HEK293 (cell line): ENCODE measurements around the gene POLK.
"Not testable (repeated sequence)": the region's sequence is repeated elsewhere in the genome, so short reads cannot be mapped to it uniquely, and the experiment has no call there.

Source experiments
- CTCF ChIA-PET: fragments of 350-600 bp; formaldehyde crosslinking; extraction: SDS; loops from one replicate; lab custom pipeline; 2021; ENCODE audit warnings: antibody characterized with exemption; lab: Yijun Ruan, JAX
- POLR2A ChIA-PET: fragments of 300-600 bp; formaldehyde crosslinking; extraction: SDS; loops from one replicate; lab custom pipeline; 2020; ENCODE audit warnings: antibody characterized with exemption, inconsistent platforms; lab: Yijun Ruan, JAX
- H3K27ac ChIP-seq: fragments of 200-500 bp; sonication (Bioruptor generic); 2 replicates; pipeline ENCODE4 v1.5.1; 2014; ENCODE audit warnings: low read depth, low read length, control low read depth, inconsistent platforms; ENCODE audit errors: extremely low read depth
- H3K36me3 ChIP-seq, 2 experiments: fragments of 200-500 bp in 1 of 2; sonication (Bioruptor generic) in 1 of 2; 1 replicate in 1 of 2; 2 replicates in 1 of 2; pipeline ENCODE4 v1.5.1; 2014 to 2017; ENCODE audit warnings: inconsistent platforms in 2 of 2, low read length in 2 of 2; ENCODE audit not compliant: control insufficient read depth in 2 of 2, insufficient read depth in 1 of 2
- H3K4me1 ChIP-seq: fragments of 200-500 bp; sonication (Bioruptor generic); 2 replicates; pipeline ENCODE4 v1.5.1; 2014; ENCODE audit warnings: mild to moderate bottlenecking, low read length, inconsistent platforms; ENCODE audit not compliant: control insufficient read depth, insufficient read depth
- H3K4me3 ChIP-seq: 2 replicates; pipeline ENCODE4 v1.5.1; 2011; ENCODE audit warnings: low read depth, mild to moderate bottlenecking, control low read depth, low read length, moderate library complexity
- H3K9me3 ChIP-seq: fragments of 200-500 bp; sonication (Bioruptor generic); 2 replicates; pipeline ENCODE4 v1.5.1; 2014; ENCODE audit warnings: low read depth, low read length, inconsistent platforms; ENCODE audit not compliant: control insufficient read depth, insufficient read depth
- FEZF1 ChIP-seq: fragments of 450-650 bp; formaldehyde crosslinking; IDR thresholded peaks from 2 replicates; pipeline ENCODE4 v1.5.1; 2016; ENCODE audit warnings: missing biosample characterization, missing genetic modification characterization
- GLIS1 ChIP-seq: fragments of 450-650 bp; formaldehyde crosslinking; IDR thresholded peaks from 2 replicates; pipeline ENCODE4 v1.5.1; 2016; ENCODE audit warnings: missing biosample characterization, missing genetic modification characterization
- IKZF3 ChIP-seq: fragments of 450-650 bp; IDR thresholded peaks from 2 replicates; pipeline ENCODE4 v1.5.0; 2018; ENCODE audit warnings: missing biosample characterization, mild to moderate bottlenecking, missing genetic modification characterization, moderate library complexity
- KLF1 ChIP-seq: fragments of 450-650 bp; formaldehyde crosslinking; IDR thresholded peaks from 2 replicates; pipeline ENCODE4 v1.5.1; 2016; ENCODE audit warnings: missing biosample characterization, missing genetic modification characterization
- MZF1 ChIP-seq: fragments of 450-650 bp; formaldehyde crosslinking; IDR thresholded peaks from 2 replicates; pipeline ENCODE4 v1.5.1; 2017; ENCODE audit warnings: missing biosample characterization, missing genetic modification characterization, borderline replicate concordance
- OSR2 ChIP-seq: fragments of 450-650 bp; formaldehyde crosslinking; IDR thresholded peaks from 2 replicates; pipeline ENCODE4 v1.5.1; 2016; ENCODE audit warnings: missing biosample characterization, missing genetic modification characterization
- SCRT1 ChIP-seq: fragments of 450-650 bp; formaldehyde crosslinking; IDR thresholded peaks from 2 replicates; pipeline ENCODE4 v1.5.1; 2016; ENCODE audit warnings: missing biosample characterization, missing genetic modification characterization, borderline replicate concordance
- SCRT2 ChIP-seq: fragments of 450-650 bp; formaldehyde crosslinking; IDR thresholded peaks from 2 replicates; pipeline ENCODE4 v1.5.1; 2016; ENCODE audit warnings: missing biosample characterization, missing genetic modification characterization
- SP7 ChIP-seq: fragments of 450-650 bp; formaldehyde crosslinking; IDR thresholded peaks from 2 replicates; pipeline ENCODE4 v1.5.1; 2016; ENCODE audit warnings: missing biosample characterization, missing genetic modification characterization
- WT1 ChIP-seq: fragments of 450-650 bp; formaldehyde crosslinking; IDR thresholded peaks from 2 replicates; pipeline ENCODE4 v1.5.1; 2016; ENCODE audit warnings: missing biosample characterization, missing genetic modification characterization
- ZBTB48 ChIP-seq: fragments of 450-650 bp; formaldehyde crosslinking; IDR thresholded peaks from 2 replicates; pipeline ENCODE4 v1.5.1; 2016; ENCODE audit warnings: missing biosample characterization, missing genetic modification characterization
- ZIC2 ChIP-seq: fragments of 450-650 bp; formaldehyde crosslinking; IDR thresholded peaks from 2 replicates; pipeline ENCODE4 v1.5.1; 2016; ENCODE audit warnings: missing biosample characterization, missing genetic modification characterization
- ZNF596 ChIP-seq: fragments of 450-650 bp; IDR thresholded peaks from 2 replicates; pipeline ENCODE4 v1.5.0; 2018; ENCODE audit warnings: missing biosample characterization, mild to moderate bottlenecking, missing genetic modification characterization, moderate library complexity
- ZNF629 ChIP-seq: fragments of 450-650 bp; formaldehyde crosslinking; IDR thresholded peaks from 2 replicates; pipeline ENCODE4 v1.5.1; 2017; ENCODE audit warnings: missing biosample characterization, missing genetic modification characterization
- ZNF843 ChIP-seq: fragments of 450-650 bp; formaldehyde crosslinking; IDR thresholded peaks from 2 replicates; pipeline ENCODE4 v1.5.1; 2016; ENCODE audit warnings: missing biosample characterization, missing genetic modification characterization
- ZSCAN30 ChIP-seq: fragments of 450-650 bp; IDR thresholded peaks from 2 replicates; pipeline ENCODE4 v1.5.1; 2018; ENCODE audit warnings: missing biosample characterization, mild to moderate bottlenecking, missing genetic modification characterization, moderate library complexity
- ZXDB ChIP-seq: fragments of 450-650 bp; formaldehyde crosslinking; IDR thresholded peaks from 2 replicates; pipeline ENCODE4 v1.5.1; 2016; ENCODE audit warnings: missing biosample characterization, missing genetic modification characterization
- TF ChIP-seq, protein P1 (sequence below): fragments of 450-650 bp; formaldehyde crosslinking; IDR thresholded peaks from 2 replicates; pipeline ENCODE4 v1.5.1; 2017; ENCODE audit warnings: missing biosample characterization, missing genetic modification characterization
- TF ChIP-seq, protein P2 (sequence below): fragments of 450-650 bp; IDR thresholded peaks from 2 replicates; pipeline ENCODE4 v1.5.1; 2018; ENCODE audit warnings: missing biosample characterization, mild to moderate bottlenecking, missing genetic modification characterization
- TF ChIP-seq, protein P3 (sequence below): fragments of 450-650 bp; formaldehyde crosslinking; IDR thresholded peaks from 2 replicates; pipeline ENCODE4 v1.5.1; 2016; ENCODE audit warnings: missing biosample characterization, missing genetic modification characterization
- TF ChIP-seq, protein P4 (sequence below): fragments of 450-650 bp; formaldehyde crosslinking; conservative IDR thresholded peaks from 2 replicates; pipeline ENCODE4 v1.5.1; 2016; ENCODE audit warnings: low read depth, missing biosample characterization, missing genetic modification characterization
- TF ChIP-seq, protein P5 (sequence below): fragments of 450-650 bp; formaldehyde crosslinking; IDR thresholded peaks from 2 replicates; pipeline ENCODE4 v1.5.1; 2016; ENCODE audit warnings: missing biosample characterization, missing genetic modification characterization
- TF ChIP-seq, protein P6 (sequence below): fragments of 450-650 bp; formaldehyde crosslinking; IDR thresholded peaks from 2 replicates; pipeline ENCODE4 v1.5.1; 2016; ENCODE audit warnings: missing biosample characterization, missing genetic modification characterization

POLK gene

DNA sequence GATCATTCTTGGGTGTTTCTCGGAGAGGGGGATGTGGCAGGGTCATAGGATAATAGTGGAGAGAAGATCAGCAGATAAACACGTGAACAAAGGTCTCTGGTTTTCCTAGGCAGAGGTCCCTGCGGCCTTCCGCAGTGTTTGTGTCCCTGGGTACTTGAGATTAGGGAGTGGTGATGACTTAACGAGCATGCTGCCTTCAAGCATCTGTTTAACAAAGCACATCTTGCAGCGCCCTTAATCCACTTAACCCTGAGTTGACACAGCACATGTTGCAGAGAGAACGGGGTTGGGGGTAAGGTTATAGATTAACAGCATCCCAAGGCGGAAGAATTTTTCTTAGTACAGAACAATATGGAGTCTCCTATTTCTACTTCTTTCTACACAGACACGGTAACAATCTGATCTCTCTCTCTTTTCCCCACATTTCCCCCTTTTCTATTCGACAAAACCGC lies 99.2 kb downstream of the POLK start:
- H3K9me3 ChIP-seq, CTCF ChIA-PET, H3K36me3 ChIP-seq, H3K27ac ChIP-seq, H3K4me3 ChIP-seq, POLR2A ChIA-PET: not testable (repeated sequence)
- peaks cover 14% of the 10 kb centered on the region for H3K4me1 ChIP-seq
- TF ChIP-seq, protein P1, sequence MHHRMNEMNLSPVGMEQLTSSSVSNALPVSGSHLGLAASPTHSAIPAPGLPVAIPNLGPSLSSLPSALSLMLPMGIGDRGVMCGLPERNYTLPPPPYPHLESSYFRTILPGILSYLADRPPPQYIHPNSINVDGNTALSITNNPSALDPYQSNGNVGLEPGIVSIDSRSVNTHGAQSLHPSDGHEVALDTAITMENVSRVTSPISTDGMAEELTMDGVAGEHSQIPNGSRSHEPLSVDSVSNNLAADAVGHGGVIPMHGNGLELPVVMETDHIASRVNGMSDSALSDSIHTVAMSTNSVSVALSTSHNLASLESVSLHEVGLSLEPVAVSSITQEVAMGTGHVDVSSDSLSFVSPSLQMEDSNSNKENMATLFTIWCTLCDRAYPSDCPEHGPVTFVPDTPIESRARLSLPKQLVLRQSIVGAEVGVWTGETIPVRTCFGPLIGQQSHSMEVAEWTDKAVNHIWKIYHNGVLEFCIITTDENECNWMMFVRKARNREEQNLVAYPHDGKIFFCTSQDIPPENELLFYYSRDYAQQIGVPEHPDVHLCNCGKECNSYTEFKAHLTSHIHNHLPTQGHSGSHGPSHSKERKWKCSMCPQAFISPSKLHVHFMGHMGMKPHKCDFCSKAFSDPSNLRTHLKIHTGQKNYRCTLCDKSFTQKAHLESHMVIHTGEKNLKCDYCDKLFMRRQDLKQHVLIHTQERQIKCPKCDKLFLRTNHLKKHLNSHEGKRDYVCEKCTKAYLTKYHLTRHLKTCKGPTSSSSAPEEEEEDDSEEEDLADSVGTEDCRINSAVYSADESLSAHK: 0 out of 2 replicates have a peak, but pooled peaks have one; percentile 28
- TF ChIP-seq ZIC2 (tag by site-specific recombination) (0 out of 2 replicates have a peak, but pooled peaks have one; percentile 26), GLIS1 (tag by site-specific recombination) (peak; percentile 43), ZNF629 (tag by site-specific recombination) (0 out of 2 replicates have a peak, but pooled peaks have one; percentile 24), SCRT2 (tag by site-specific recombination) (peak; percentile 54), KLF1 (tag by site-specific recombination) (peak; percentile 94), MZF1 (tag by site-specific recombination) (peak; percentile 57; the same call in 1 of the 2 replicates), SP7 (tag by site-specific recombination) (peak; percentile 61; the same call in 1 of the 2 replicates), ZBTB48 (tag by site-specific recombination) (peak; percentile 72), ZSCAN30 (tag by site-specific recombination) (0 out of 2 replicates have a peak, but pooled peaks have one; percentile 23), IKZF3 (tag by site-specific recombination) (peak; percentile 71), FEZF1 (tag by site-specific recombination) (peak; percentile 28; the same call in 1 of the 2 replicates), ZXDB (tag by site-specific recombination) (peak; percentile 49), ZNF843 (tag by site-specific recombination) (0 out of 2 replicates have a peak, but pooled peaks have one; percentile 51), WT1 (tag by site-specific recombination) (peak; percentile 99), ZNF596 (peak; percentile 49; the same call in 1 of the 2 replicates), SCRT1 (peak; percentile 72; the same call in 1 of the 2 replicates), OSR2 (tag by site-specific recombination) (peak; percentile 75)
- TF ChIP-seq, protein P2, sequence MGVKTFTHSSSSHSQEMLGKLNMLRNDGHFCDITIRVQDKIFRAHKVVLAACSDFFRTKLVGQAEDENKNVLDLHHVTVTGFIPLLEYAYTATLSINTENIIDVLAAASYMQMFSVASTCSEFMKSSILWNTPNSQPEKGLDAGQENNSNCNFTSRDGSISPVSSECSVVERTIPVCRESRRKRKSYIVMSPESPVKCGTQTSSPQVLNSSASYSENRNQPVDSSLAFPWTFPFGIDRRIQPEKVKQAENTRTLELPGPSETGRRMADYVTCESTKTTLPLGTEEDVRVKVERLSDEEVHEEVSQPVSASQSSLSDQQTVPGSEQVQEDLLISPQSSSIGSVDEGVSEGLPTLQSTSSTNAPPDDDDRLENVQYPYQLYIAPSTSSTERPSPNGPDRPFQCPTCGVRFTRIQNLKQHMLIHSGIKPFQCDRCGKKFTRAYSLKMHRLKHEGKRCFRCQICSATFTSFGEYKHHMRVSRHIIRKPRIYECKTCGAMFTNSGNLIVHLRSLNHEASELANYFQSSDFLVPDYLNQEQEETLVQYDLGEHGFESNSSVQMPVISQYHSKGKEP (tag by site-specific recombination): peak; percentile 62; the same call in 1 of the 2 replicates
- TF ChIP-seq, protein P3, sequence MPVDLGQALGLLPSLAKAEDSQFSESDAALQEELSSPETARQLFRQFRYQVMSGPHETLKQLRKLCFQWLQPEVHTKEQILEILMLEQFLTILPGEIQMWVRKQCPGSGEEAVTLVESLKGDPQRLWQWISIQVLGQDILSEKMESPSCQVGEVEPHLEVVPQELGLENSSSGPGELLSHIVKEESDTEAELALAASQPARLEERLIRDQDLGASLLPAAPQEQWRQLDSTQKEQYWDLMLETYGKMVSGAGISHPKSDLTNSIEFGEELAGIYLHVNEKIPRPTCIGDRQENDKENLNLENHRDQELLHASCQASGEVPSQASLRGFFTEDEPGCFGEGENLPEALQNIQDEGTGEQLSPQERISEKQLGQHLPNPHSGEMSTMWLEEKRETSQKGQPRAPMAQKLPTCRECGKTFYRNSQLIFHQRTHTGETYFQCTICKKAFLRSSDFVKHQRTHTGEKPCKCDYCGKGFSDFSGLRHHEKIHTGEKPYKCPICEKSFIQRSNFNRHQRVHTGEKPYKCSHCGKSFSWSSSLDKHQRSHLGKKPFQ (tag by site-specific recombination): peak; percentile 18; the same call in 1 of the 2 replicates
- TF ChIP-seq, protein P4, sequence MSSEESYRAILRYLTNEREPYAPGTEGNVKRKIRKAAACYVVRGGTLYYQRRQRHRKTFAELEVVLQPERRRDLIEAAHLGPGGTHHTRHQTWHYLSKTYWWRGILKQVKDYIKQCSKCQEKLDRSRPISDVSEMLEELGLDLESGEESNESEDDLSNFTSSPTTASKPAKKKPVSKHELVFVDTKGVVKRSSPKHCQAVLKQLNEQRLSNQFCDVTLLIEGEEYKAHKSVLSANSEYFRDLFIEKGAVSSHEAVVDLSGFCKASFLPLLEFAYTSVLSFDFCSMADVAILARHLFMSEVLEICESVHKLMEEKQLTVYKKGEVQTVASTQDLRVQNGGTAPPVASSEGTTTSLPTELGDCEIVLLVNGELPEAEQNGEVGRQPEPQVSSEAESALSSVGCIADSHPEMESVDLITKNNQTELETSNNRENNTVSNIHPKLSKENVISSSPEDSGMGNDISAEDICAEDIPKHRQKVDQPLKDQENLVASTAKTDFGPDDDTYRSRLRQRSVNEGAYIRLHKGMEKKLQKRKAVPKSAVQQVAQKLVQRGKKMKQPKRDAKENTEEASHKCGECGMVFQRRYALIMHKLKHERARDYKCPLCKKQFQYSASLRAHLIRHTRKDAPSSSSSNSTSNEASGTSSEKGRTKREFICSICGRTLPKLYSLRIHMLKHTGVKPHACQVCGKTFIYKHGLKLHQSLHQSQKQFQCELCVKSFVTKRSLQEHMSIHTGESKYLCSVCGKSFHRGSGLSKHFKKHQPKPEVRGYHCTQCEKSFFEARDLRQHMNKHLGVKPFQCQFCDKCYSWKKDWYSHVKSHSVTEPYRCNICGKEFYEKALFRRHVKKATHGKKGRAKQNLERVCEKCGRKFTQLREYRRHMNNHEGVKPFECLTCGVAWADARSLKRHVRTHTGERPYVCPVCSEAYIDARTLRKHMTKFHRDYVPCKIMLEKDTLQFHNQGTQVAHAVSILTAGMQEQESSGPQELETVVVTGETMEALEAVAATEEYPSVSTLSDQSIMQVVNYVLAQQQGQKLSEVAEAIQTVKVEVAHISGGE (tag by site-specific recombination): 0 out of 2 replicates have a peak, but pooled peaks have one; percentile 28
- TF ChIP-seq, protein P5, sequence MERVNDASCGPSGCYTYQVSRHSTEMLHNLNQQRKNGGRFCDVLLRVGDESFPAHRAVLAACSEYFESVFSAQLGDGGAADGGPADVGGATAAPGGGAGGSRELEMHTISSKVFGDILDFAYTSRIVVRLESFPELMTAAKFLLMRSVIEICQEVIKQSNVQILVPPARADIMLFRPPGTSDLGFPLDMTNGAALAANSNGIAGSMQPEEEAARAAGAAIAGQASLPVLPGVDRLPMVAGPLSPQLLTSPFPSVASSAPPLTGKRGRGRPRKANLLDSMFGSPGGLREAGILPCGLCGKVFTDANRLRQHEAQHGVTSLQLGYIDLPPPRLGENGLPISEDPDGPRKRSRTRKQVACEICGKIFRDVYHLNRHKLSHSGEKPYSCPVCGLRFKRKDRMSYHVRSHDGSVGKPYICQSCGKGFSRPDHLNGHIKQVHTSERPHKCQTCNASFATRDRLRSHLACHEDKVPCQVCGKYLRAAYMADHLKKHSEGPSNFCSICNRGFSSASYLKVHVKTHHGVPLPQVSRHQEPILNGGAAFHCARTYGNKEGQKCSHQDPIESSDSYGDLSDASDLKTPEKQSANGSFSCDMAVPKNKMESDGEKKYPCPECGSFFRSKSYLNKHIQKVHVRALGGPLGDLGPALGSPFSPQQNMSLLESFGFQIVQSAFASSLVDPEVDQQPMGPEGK (tag by site-specific recombination): 0 out of 2 replicates have a peak, but pooled peaks have one; percentile 25
- TF ChIP-seq, protein P6, sequence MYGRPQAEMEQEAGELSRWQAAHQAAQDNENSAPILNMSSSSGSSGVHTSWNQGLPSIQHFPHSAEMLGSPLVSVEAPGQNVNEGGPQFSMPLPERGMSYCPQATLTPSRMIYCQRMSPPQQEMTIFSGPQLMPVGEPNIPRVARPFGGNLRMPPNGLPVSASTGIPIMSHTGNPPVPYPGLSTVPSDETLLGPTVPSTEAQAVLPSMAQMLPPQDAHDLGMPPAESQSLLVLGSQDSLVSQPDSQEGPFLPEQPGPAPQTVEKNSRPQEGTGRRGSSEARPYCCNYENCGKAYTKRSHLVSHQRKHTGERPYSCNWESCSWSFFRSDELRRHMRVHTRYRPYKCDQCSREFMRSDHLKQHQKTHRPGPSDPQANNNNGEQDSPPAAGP: peak; percentile 83
